DOHH2 (cell line): Measurements from ENCODE around the gene TGFB2.

Experiments used
- EZH2phosphoT487 ChIP-seq: fragments of 200-600 bp; sonication (generic); IDR thresholded peaks from 2 replicates; pipeline ENCODE4 v1.6.1; 2017; ENCODE audit warnings: borderline replicate concordance, mild to moderate bottlenecking, antibody characterized with exemption, low read length, moderate library complexity, mixed read lengths
- TF ChIP-seq, protein P1 (sequence below): fragments of 200-600 bp; sonication (generic); IDR thresholded peaks from one replicate; pipeline ENCODE4 v1.5.1; 2014; ENCODE audit warnings: antibody characterized with exemption, mild to moderate bottlenecking, low read depth, low read length; ENCODE audit not compliant: poor library complexity, severe bottlenecking

- TF ChIP-seq, protein P1, sequence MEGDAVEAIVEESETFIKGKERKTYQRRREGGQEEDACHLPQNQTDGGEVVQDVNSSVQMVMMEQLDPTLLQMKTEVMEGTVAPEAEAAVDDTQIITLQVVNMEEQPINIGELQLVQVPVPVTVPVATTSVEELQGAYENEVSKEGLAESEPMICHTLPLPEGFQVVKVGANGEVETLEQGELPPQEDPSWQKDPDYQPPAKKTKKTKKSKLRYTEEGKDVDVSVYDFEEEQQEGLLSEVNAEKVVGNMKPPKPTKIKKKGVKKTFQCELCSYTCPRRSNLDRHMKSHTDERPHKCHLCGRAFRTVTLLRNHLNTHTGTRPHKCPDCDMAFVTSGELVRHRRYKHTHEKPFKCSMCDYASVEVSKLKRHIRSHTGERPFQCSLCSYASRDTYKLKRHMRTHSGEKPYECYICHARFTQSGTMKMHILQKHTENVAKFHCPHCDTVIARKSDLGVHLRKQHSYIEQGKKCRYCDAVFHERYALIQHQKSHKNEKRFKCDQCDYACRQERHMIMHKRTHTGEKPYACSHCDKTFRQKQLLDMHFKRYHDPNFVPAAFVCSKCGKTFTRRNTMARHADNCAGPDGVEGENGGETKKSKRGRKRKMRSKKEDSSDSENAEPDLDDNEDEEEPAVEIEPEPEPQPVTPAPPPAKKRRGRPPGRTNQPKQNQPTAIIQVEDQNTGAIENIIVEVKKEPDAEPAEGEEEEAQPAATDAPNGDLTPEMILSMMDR = no peak
- no peak for TF ChIP-seq EZH2phosphoT487
Measured at GRCh38 chr1:218407630-218408029, 62.5 kb downstream of the TGFB2 start.
